ENCODE measurements around the gene PRR7.

GRCh38 chr5:177447066-177447610 lies 524 bp downstream of the PRR7 start:
- TF ChIP-seq E2F5 (CRISPR knock-in tag; conservative IDR thresholded peaks at IDR 0.05): no peak
- no peak for TF ChIP-seq CTCF (CRISPR knock-in tag; IDR thresholded peaks at IDR 0.05)
- TF ChIP-seq JUNB (CRISPR knock-in tag; IDR thresholded peaks at IDR 0.05; ENCODE audit: borderline replicate concordance): no peak
- no peak for TF ChIP-seq RARA (CRISPR knock-in tag; IDR thresholded peaks at IDR 0.05)
- TF ChIP-seq, protein P1, sequence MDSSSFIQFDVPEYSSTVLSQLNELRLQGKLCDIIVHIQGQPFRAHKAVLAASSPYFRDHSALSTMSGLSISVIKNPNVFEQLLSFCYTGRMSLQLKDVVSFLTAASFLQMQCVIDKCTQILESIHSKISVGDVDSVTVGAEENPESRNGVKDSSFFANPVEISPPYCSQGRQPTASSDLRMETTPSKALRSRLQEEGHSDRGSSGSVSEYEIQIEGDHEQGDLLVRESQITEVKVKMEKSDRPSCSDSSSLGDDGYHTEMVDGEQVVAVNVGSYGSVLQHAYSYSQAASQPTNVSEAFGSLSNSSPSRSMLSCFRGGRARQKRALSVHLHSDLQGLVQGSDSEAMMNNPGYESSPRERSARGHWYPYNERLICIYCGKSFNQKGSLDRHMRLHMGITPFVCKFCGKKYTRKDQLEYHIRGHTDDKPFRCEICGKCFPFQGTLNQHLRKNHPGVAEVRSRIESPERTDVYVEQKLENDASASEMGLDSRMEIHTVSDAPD (CRISPR knock-in tag; IDR thresholded peaks at IDR 0.05): no peak
- TF ChIP-seq SMC3 (IDR thresholded peaks at IDR 0.05; ENCODE audit: low read length): no peak
- TF ChIP-seq RNF219 (CRISPR knock-in tag; IDR thresholded peaks at IDR 0.05): no peak
- no peak for TF ChIP-seq STAT6 (CRISPR knock-in tag; IDR thresholded peaks at IDR 0.05; ENCODE audit: borderline replicate concordance)
- TF ChIP-seq KDM5A (IDR thresholded peaks at IDR 0.05; ENCODE audit: borderline replicate concordance, low read length): no peak
- no peak for TF ChIP-seq MAFK (conservative IDR thresholded peaks at IDR 0.05 in 1 of 2, IDR thresholded peaks at IDR 0.05 in 1 of 2; ENCODE audit: low read length in 2 of 2)
- no peak for TF ChIP-seq ZNF274 (CRISPR knock-in tag; IDR thresholded peaks at IDR 0.05)

Data from HepG2 (cell line).